COLO829 (cell line): ENCODE results near the gene ANKS6.

ENCODE experiments used
- DNase-seq: peaks from one replicate; pipeline ENCODE4 v3.0.0; 2012; ENCODE audit warnings: low spot score

Gene ANKS6

GRCh38 chr9:98791608-98792490, 4.5 kb downstream of the ANKS6 start:
- DNase-seq, result no peak

GRCh38 chr9:98790842-98791607, 5.3 kb downstream of the ANKS6 start:
- DNase-seq, result peak; percentile 92

GRCh38 chr9:98790134-98790841, 6.1 kb downstream of the ANKS6 start:
- DNase-seq, result no peak

- DNase-seq, result no peak
Measured at GRCh38 chr9:98789483-98790133, 6.7 kb downstream of the ANKS6 start.

- DNase-seq, result no peak
Measured at GRCh38 chr9:98787766-98788335, 8.5 kb downstream of the ANKS6 start.

- DNase-seq, result no peak
Measured at GRCh38 chr9:98786750-98787510, 9.4 kb downstream of the ANKS6 start.

- DNase-seq, result no peak
Measured at GRCh38 chr9:98784831-98785806, 11.2 kb downstream of the ANKS6 start.

- DNase-seq, result no peak
Measured at GRCh38 chr9:98783518-98784226, 12.7 kb downstream of the ANKS6 start.

- no peak for DNase-seq
Measured at GRCh38 chr9:98781588-98782383, 14.6 kb downstream of the ANKS6 start.

- no peak for DNase-seq
Measured at GRCh38 chr9:98780059-98780749, 16.2 kb downstream of the ANKS6 start.

GRCh38 chr9:98778711-98779530, 17.4 kb downstream of the ANKS6 start:
- DNase-seq, result no peak

GRCh38 chr9:98778251-98778650, 18.1 kb downstream of the ANKS6 start:
- no peak for DNase-seq

GRCh38 chr9:98777618-98778017, 18.7 kb downstream of the ANKS6 start:
- no peak for DNase-seq

GRCh38 chr9:98775831-98776441, 20.4 kb downstream of the ANKS6 start:
- DNase-seq, result peak; percentile 71

- DNase-seq, result peak; percentile 32
Measured at GRCh38 chr9:98774746-98775145, 21.6 kb downstream of the ANKS6 start.

GRCh38 chr9:98773721-98774120, 22.6 kb downstream of the ANKS6 start:
- no peak for DNase-seq
